GM12878 (cell line): ENCODE data around the gene TPM4. TPM values are rescaled to one million over a fixed set of nuclear protein-coding genes. Genes with fewer than 3 reads are reported as not detected.

Experiments
- BHLHE40 ChIP-seq, 2 experiments: fragments of 450-650 bp in 1 of 2; IDR thresholded peaks; 2 replicates each; pipeline ENCODE4 v1.6.1; 2011 to 2017; ENCODE audit warnings: low read depth in 2 of 2, borderline replicate concordance in 1 of 2, improper control_type of control experiment in 1 of 2, low read length in 1 of 2, mild to moderate bottlenecking in 1 of 2
- BRCA1 ChIP-seq: IDR thresholded peaks from 2 replicates; pipeline ENCODE4 v1.6.1; 2011; ENCODE audit warnings: low read depth, low read length, improper control_type of control experiment
- CBX3 ChIP-seq: fragments of 200-600 bp; sonication (generic); IDR thresholded peaks from 2 replicates; pipeline ENCODE4 v1.6.1; 2016; ENCODE audit warnings: low read depth, borderline replicate concordance
- CHD4 ChIP-seq: fragments of 200-600 bp; sonication (generic); IDR thresholded peaks from 2 replicates; pipeline ENCODE4 v1.6.1; 2016; ENCODE audit warnings: mild to moderate bottlenecking
- DPF2 ChIP-seq: fragments of 450-650 bp; IDR thresholded peaks from 2 replicates; pipeline ENCODE4 v1.6.1; 2017; ENCODE audit warnings: mild to moderate bottlenecking
- GABPA ChIP-seq: IDR thresholded peaks from 2 replicates; pipeline ENCODE4 v1.6.1; 2014; ENCODE audit warnings: antibody characterized with exemption, low read depth, mild to moderate bottlenecking, inconsistent platforms
- HDAC2 ChIP-seq: fragments of 200-600 bp; sonication (generic); IDR thresholded peaks from 2 replicates; pipeline ENCODE4 v1.6.1; 2017
- MLLT1 ChIP-seq: fragments of 450-650 bp; IDR thresholded peaks from 2 replicates; pipeline ENCODE4 v1.6.1; 2016; ENCODE audit warnings: mild to moderate bottlenecking
- NFXL1 ChIP-seq: fragments of 450-650 bp; IDR thresholded peaks from 2 replicates; pipeline ENCODE4 v1.6.1; 2017; ENCODE audit warnings: antibody characterized with exemption, mild to moderate bottlenecking, borderline replicate concordance
- NFYA ChIP-seq: IDR thresholded peaks from 2 replicates; pipeline ENCODE4 v1.6.1; 2011; ENCODE audit warnings: low read depth, mild to moderate bottlenecking, low read length, improper control_type of control experiment, borderline replicate concordance
- NKRF ChIP-seq: fragments of 450-650 bp; conservative IDR thresholded peaks from 2 replicates; pipeline ENCODE4 v1.6.1; 2017; ENCODE audit warnings: mild to moderate bottlenecking, moderate library complexity
- POLR2A ChIP-seq: IDR thresholded peaks from 2 replicates; pipeline ENCODE4 v1.6.1; 2011; ENCODE audit warnings: low read depth, mild to moderate bottlenecking, low read length
- POLR2AphosphoS2 ChIP-seq: IDR thresholded peaks from 2 replicates; pipeline ENCODE4 v1.6.1; 2011; ENCODE audit warnings: low read depth, mild to moderate bottlenecking, low read length, improper control_type of control experiment, moderate library complexity
- RBBP5 ChIP-seq: fragments of 200-600 bp; sonication (generic); conservative IDR thresholded peaks from 2 replicates; pipeline ENCODE4 v1.6.1; 2016
- RELA ChIP-seq: fragments of 450-650 bp; IDR thresholded peaks from 2 replicates; pipeline ENCODE4 v1.8.0; 2014; ENCODE audit warnings: borderline replicate concordance; ENCODE audit not compliant: partially characterized antibody
- RFX5 ChIP-seq: IDR thresholded peaks from 2 replicates; pipeline ENCODE4 v1.6.1; 2011; ENCODE audit warnings: low read depth, low read length, improper control_type of control experiment
- SIN3A ChIP-seq: IDR thresholded peaks from 2 replicates; pipeline ENCODE4 v1.6.1; 2012; ENCODE audit warnings: low read depth, low read length, improper control_type of control experiment
- SMARCA5 ChIP-seq: fragments of 450-650 bp; IDR thresholded peaks from 2 replicates; pipeline ENCODE4 v1.6.1; 2017; ENCODE audit warnings: mild to moderate bottlenecking
- SMC3 ChIP-seq: IDR thresholded peaks from 2 replicates; pipeline ENCODE4 v1.6.1; 2011; ENCODE audit warnings: low read length, improper control_type of control experiment, borderline replicate concordance
- SPI1 ChIP-seq: IDR thresholded peaks from 2 replicates; pipeline ENCODE4 v1.6.1; 2011; ENCODE audit warnings: low read depth, mild to moderate bottlenecking, low read length, moderate library complexity, borderline replicate concordance; ENCODE audit not compliant: insufficient read depth
- ZZZ3 ChIP-seq: IDR thresholded peaks from 2 replicates; pipeline ENCODE4 v1.6.1; 2011; ENCODE audit warnings: low read depth; ENCODE audit not compliant: control insufficient read depth, insufficient read length
- polyA plus RNA-seq, 11 experiments: library from polyadenylated mRNA; depleted of rRNA in 4 of 11; unstranded in 6 of 11; stranded (reverse) in 5 of 11; fragments of >200 nt; fragmentation: Nextera tagmentation in 4 of 11; fragmentation: Illumina TruSeq in 1 of 11; extraction: Ambion mirVana in 4 of 11; extraction: Trizol in 1 of 11; gene quantifications; 1 replicate in 1 of 11; 2 replicates in 10 of 11; pipeline versions ENCODE4 v1.2.1 to v1.2.3, GENCODE V29; 2011 to 2016; ENCODE audit warnings: inconsistent platforms in 2 of 11, missing spikeins in 2 of 11, low read depth in 1 of 11
- total RNA-seq, 4 experiments: library from RNA; depleted of rRNA in 3 of 4; stranded (reverse); fragments of >200 nt in 3 of 4; fragmentation: Illumina TruSeq in 1 of 4; extraction: Trizol in 1 of 4; gene quantifications; 2 replicates each; pipeline versions ENCODE4 v1.2.1 to v1.2.3, GENCODE V29; 2013 to 2021
- TF ChIP-seq, protein P1 (sequence below), 3 experiments: IDR thresholded peaks in 2 of 3; conservative IDR thresholded peaks in 1 of 3; 2 replicates each; pipeline ENCODE4 v1.5.1; 2011; ENCODE audit warnings: low read depth in 3 of 3, low read length in 3 of 3, mild to moderate bottlenecking in 3 of 3, control low read depth in 2 of 3, moderate library complexity in 2 of 3, inconsistent platforms in 1 of 3, mixed read lengths in 1 of 3; ENCODE audit not compliant: control insufficient read depth in 2 of 3, insufficient read depth in 1 of 3; ENCODE audit errors: extremely low read depth in 1 of 3
- TF ChIP-seq, protein P2 (sequence below): fragments of 450-650 bp; IDR thresholded peaks from 2 replicates; pipeline ENCODE4 v1.6.1; 2017; ENCODE audit warnings: mild to moderate bottlenecking, low read depth, inconsistent platforms; ENCODE audit not compliant: poor library complexity, severe bottlenecking
- TF ChIP-seq, protein P3 (sequence below): fragments of 450-650 bp; IDR thresholded peaks from 2 replicates; pipeline ENCODE4 v1.6.1; 2016; ENCODE audit warnings: mild to moderate bottlenecking

Gene TPM4
- total and polyA plus RNA-seq, 10 of the 15 experiments (the other 5 are each of a cell fraction or from before 2014, with no cell fraction given): 183 to 620 (median 407) TPM

GRCh38 chr19:16066611-16067104 lies 9.6 kb upstream of the TPM4 start (continued):
- TF ChIP-seq, protein P1, sequence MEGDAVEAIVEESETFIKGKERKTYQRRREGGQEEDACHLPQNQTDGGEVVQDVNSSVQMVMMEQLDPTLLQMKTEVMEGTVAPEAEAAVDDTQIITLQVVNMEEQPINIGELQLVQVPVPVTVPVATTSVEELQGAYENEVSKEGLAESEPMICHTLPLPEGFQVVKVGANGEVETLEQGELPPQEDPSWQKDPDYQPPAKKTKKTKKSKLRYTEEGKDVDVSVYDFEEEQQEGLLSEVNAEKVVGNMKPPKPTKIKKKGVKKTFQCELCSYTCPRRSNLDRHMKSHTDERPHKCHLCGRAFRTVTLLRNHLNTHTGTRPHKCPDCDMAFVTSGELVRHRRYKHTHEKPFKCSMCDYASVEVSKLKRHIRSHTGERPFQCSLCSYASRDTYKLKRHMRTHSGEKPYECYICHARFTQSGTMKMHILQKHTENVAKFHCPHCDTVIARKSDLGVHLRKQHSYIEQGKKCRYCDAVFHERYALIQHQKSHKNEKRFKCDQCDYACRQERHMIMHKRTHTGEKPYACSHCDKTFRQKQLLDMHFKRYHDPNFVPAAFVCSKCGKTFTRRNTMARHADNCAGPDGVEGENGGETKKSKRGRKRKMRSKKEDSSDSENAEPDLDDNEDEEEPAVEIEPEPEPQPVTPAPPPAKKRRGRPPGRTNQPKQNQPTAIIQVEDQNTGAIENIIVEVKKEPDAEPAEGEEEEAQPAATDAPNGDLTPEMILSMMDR (IDR thresholded peaks at IDR 0.05 in 2 of 3, conservative IDR thresholded peaks at IDR 0.05 in 1 of 3; ENCODE audit: control insufficient read depth in 2 of 3, extremely low read depth in 1 of 3, insufficient read depth in 1 of 3, low read depth in 3 of 3, low read length in 3 of 3): peak; percentile 59 to 70 (median 66); a peak in 5 of 6 replicates
- TF ChIP-seq NFXL1: no peak
- TF ChIP-seq, protein P2, sequence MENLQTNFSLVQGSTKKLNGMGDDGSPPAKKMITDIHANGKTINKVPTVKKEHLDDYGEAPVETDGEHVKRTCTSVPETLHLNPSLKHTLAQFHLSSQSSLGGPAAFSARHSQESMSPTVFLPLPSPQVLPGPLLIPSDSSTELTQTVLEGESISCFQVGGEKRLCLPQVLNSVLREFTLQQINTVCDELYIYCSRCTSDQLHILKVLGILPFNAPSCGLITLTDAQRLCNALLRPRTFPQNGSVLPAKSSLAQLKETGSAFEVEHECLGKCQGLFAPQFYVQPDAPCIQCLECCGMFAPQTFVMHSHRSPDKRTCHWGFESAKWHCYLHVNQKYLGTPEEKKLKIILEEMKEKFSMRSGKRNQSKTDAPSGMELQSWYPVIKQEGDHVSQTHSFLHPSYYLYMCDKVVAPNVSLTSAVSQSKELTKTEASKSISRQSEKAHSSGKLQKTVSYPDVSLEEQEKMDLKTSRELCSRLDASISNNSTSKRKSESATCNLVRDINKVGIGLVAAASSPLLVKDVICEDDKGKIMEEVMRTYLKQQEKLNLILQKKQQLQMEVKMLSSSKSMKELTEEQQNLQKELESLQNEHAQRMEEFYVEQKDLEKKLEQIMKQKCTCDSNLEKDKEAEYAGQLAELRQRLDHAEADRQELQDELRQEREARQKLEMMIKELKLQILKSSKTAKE: no peak
- TF ChIP-seq, protein P3, sequence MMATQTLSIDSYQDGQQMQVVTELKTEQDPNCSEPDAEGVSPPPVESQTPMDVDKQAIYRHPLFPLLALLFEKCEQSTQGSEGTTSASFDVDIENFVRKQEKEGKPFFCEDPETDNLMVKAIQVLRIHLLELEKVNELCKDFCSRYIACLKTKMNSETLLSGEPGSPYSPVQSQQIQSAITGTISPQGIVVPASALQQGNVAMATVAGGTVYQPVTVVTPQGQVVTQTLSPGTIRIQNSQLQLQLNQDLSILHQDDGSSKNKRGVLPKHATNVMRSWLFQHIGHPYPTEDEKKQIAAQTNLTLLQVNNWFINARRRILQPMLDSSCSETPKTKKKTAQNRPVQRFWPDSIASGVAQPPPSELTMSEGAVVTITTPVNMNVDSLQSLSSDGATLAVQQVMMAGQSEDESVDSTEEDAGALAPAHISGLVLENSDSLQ: peak; percentile 69
- TF ChIP-seq ZZZ3: no peak
- TF ChIP-seq NFYA: no peak
- no peak for TF ChIP-seq SIN3A
- no peak for TF ChIP-seq SPI1
- no peak for TF ChIP-seq CBX3
- no peak for TF ChIP-seq NKRF
- no peak for TF ChIP-seq BHLHE40 (IDR thresholded peaks at IDR 0.05; ENCODE audit: borderline replicate concordance in 1 of 2, low read depth in 2 of 2, low read length in 1 of 2)
- TF ChIP-seq RELA: no peak
- no peak for TF ChIP-seq DPF2
- TF ChIP-seq BRCA1: no peak
- TF ChIP-seq HDAC2: 0 out of 2 replicates have a peak, but pooled peaks have one; percentile 44
- TF ChIP-seq RFX5: no peak
- peak; percentile 99 for TF ChIP-seq SMARCA5
- TF ChIP-seq POLR2A: no peak
- TF ChIP-seq CHD4: no peak
- TF ChIP-seq GABPA: no peak
- TF ChIP-seq SMC3: peak; percentile 81
- TF ChIP-seq POLR2AphosphoS2: no peak
- no peak for TF ChIP-seq MLLT1
- no peak for TF ChIP-seq RBBP5
